Inflammatory macrophage (primary cell): ENCODE measurements around the gene SPATA2.

ENCODE experiments used
- DNase-seq, 2 donors: peaks; one replicate each; pipeline ENCODE4 v3.0.0-alpha.2; 2020 to 2022

SPATA2 gene

DNA sequence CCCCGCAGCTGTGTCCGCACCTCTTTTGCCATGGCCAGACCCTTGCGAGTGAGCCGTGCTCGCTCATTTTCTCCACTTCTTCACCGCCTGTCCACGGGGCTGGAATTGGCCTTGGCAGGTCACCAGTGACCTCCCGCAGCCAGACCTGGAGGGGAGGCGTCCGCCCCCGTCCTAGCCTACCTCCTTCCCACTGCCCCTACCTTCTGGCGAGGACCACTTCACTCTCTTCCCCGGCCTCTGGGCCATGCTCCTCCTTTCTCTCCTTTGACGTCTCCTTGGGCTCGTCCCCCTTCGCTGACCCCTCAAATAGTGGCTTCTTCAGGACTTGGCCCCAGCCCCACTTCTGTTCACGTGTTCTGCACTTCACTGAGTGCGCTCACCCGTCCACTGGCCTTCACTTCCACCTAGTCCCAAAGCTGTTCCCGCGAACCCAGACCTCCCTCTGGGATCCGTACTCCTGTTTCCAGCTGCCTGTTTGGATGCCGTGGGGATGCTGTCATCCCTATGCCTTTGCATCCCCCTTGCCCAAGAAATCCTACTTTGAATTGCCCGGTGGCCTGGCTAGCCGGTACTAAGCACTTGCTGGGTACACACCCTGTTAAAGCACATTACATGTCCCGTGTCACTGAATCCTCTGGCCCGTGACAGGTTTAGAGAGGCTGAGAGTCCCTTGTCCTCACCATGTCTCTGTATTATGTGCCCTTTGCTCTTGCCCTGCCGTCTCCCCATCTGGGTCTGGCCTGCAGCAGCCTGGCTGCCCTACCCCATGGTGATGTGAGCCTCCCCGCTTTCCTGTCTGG lies 33.0 kb downstream of the SPATA2 start:
- no peak for DNase-seq

DNA sequence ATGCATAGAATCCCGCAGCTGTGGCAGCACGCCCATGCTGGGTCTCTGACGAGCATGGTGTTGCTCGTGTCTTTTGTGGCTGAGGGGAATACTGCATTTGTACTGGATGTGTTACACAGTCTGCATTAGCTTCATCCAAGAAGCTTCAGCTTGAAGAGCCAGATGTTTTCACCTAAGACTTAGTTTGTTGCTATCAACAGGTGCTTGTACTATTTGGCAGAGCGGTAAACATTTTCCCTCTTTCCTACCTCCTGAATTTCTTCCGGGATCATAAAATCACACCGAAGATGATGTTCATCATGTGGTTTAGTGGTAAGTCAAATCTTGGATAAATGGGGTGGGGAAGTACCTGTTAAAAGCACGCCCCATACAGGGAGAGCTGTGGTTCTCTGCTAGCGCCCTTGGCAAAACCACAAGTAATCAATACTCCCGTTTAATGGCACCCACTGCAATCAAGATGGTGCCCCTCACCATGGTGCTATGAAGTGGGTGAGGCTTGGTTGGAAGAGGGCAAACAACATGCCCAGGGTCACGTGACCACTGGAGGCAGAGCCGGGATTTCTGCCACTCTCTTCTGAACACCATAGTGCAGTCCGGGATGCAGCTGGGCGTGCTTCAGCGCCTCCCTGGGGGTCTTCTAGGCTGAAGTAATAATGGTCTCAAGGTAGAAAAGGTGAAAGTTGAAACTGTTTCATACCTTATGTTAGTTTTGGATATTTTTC lies 34.4 kb downstream of the SPATA2 start:
- DNase-seq, result no peak

DNA sequence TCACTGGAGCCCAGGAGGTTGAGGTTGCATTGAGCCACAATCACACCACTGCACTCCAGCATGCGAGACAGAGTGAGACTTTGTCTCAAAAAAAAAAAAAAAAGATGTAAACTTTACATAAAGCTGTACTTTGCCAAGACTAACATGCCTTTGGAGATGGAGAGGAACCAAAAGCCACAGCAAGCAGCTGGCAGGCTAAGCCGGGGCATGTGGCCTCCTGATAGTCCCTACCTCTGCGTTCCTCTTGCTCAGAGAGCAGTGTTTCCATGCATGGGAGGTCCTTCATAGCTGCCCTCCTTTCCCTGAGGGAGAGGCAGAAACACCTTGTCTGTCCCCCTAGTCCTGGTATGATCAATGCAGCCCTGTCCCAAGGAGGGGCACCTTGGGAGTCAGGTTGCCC lies 35.2 kb downstream of the SPATA2 start:
- no peak for DNase-seq

DNA sequence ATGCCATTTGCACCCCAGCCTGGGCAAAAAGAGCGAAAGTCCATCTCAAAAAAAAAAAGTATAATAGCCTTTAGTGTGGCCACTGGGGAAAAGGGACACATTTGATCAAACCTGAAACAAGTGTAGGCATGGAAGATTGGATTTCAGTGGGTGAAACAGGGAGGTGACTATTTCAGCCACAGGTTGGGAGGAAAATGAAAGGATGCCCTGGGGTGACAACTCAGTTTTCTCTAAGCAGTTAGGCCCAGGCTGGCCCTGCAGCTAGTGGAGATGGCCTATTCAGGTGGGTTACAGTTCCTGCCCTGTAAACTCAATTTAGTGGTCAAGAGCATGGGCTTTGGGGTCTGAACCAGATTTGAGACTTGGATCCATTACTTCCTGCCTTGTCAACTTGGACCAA lies 36.4 kb downstream of the SPATA2 start:
- no peak for DNase-seq

DNA sequence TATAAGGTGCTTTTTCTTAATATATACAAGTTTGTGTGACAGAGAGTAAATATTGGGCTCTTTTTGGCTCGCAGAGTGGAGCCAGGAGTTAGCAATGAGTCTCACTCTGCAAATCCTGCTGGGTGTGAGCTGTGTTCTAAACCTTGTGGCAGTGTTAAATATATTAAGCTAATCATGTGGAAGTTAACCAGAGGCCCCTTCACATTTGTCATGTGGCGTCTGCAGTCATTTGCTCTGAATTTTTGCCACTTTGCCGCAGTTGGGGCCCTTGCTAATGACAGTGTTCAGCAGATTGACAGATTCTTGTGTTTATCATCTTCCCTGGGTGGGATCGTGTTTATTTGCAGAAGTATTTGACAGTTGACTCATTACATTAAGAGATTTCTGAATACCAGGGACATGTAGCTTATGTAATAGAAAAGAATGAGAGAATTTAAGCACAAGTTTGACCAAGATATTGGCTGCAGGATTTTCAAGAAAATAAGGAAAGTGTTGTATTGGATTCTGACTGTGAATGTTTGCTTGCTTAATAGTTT lies 37.9 kb downstream of the SPATA2 start:
- DNase-seq, result no peak

DNA sequence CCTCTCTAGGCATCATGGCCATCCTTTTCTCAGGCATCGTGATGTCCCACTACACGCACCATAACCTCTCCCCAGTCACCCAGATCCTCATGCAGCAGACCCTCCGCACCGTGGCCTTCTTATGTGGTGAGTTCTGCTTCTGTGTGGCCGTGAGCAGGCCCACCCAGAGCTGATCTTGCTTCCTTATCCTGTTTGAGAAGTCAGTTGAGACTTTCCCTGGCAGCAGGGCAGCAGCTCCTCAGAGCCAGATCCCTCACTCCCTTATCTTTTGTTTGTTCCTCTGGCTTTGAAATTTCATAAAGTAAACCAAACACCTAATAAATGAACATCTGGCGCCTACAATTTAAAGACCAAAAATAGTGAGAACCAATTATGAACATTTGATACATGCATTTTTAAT lies 40.6 kb downstream of the SPATA2 start:
- no peak for DNase-seq

DNA sequence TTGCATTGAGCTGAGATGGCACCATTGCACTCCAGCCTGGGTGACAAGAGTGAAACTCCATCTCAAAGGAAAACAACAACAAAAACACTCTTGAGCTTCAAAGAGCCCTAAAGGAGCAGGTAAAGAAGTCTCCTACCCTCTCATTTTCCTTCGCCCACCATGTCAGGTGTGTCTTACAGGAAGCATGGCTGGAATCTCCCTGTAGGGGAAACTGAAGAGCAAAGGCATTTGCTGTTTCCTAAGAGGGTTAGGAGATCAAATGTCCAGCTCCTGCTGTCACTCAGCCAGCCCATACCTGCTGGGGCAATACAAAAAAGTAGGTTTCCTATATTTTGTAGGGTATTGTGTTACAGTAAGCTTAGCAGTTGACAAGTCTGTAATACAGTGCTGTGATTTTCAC lies 43.3 kb downstream of the SPATA2 start:
- DNase-seq, result no peak

DNA sequence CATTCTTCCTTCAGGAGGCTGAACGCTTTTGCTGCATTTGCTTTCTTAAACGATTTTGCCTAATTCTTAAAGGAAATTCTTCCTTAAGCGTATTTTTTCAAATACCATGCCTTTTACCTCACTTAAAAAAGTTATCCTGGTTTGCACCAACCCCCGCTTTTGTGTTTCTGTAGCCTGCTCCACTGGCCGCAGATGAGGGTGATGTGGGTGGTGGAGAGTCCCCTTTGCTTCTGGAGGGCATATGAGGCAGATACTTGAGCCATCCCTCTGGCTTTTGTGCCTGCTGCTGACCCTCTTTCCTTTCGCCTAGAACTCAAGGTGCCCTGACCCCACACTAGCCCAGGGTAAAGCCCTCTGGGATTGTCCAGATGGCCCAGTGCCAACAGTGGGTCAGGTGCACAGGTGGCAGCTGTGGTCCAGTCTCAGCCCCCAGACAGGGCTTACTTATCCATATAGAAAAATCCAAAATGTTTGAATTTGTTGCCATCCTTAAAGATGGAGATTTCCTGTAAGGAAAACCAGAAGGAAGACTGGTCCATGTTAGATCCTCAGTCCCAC lies 43.9 kb downstream of the SPATA2 start:
- DNase-seq, result no peak

DNA sequence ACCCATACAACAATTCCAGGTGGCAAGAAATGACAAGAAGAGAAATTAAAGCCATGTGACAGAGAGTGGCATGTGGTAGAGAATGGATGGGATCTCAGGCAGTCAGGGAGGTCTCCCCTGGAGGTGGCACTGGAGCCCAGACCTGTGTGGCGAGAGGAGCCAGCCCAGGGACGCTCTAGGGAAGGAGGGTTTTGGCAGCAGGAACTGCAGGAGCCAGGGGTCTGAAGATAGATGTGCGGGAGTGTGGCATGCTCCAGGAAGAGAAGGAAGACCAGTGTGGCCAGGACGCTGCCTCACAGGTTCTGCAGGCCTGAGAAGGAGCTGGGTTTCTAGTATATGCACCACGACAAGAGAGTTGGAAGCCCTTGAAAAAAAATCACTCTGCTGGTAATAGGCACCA lies 45.1 kb downstream of the SPATA2 start:
- DNase-seq, result no peak

DNA sequence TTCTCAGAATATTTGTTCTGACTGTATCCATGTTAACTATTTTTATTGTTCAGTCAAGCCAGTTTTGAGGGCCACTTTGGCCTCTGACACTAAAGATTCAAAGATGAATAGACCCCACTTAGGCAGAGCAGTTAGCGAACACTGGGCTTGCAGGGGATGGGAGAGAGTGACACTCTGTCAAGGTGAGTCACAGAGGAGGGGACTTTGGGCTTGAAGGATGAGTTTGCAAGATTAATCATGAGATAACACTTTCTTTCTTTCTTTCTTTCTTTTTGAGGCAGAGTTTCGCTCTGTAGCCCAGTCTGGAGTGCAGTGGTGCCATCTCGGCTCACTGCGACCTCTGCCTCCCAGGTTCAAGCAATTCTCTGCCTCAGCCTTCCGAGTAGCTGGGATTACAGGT lies 46.4 kb downstream of the SPATA2 start:
- no peak for DNase-seq

DNA sequence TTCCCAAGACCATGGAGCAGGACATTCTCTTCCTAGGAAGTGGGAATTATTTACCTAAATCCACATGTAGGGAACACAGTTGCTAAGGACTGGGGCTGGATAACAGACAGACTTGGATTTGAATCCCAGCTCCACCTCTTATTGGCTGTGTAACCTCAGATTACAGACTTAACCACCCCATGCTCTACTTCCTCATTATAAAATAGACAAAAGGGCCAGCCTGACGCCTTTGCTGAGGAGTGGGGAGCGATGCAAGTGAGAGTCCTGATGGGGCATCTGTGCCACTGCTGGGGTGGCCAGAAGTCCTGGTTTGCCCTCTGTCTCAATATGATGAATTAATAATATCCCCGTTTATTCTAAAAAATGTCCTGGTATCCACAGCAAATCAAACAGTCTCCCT lies 46.8 kb downstream of the SPATA2 start:
- peak in 1 of 2 donors; percentile 18 for DNase-seq

DNA sequence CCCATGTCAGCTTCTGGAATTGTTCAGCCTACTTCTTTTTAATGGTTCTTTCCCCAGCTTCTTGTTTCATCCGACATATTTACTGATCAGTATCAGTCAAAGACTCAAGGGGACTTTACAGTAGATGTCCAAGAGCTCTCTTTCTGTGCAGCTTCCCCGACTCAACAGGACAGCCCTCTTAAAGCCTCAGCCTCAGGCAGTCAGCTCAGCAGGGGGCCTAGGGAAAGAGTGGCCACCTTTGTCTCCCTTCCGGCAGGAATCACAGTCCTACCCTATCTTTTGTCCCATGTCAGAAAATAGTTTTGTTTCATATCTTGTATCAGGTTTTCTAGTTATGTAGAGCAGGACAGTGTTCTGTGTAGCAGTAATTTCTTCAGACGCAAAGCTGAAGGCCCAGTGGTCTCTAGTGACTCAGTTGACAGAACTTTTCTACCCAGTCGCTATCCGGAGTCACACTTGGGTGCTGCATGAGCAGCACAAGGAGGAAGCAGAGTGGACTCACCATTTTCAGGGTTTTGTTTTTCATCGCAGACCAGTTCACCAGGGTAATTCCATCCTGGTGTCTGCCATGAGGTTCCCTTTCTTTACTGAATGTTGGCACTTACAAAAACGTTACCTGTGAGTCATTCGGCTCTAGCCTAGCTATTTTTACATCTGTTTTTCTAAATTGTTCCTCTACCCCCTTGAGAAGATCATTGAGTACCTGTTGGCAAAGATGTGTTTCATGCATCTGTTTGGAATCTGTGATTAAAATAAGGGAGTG lies 47.7 kb downstream of the SPATA2 start:
- DNase-seq, result peak in 1 of 2 donors; percentile 6

DNA sequence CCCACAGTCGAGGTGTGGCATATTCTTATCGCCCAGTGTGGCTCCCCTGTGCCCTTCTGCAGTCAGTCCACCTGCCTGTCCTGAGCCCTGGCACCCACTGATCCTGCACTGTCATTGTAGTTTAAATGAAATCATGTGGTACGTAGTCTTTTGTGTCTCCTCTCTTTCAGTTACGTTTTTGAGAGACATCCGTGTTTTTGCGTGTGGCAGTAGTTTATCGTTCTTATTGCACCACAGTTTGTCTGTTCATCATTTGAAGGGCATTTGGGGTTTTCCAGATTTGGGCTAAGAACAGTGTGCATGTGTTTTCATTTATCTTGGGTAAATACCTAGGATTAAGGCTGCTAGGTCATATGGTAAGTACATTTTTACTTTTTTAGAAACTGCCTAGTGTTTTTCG lies 49.3 kb downstream of the SPATA2 start:
- no peak for DNase-seq

DNA sequence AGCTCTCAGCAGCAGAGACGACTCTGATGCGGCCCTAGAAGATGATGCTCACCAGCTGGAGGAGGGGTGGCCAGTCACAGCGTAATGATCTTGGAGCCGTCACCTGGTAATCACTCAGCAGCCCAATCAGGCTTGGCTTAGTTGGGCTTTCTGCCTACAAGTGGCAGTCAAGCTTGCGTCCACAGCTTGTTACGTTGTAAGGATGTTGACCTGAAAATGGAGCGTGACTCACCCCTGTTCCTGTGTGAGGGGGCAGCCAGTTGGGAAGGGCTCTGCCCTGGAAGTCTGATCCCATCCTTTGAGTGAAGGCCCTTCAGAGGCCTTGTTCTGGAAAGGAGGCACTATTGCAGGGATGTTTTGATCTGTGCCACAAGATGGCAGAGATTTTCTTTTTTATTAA lies 49.8 kb downstream of the SPATA2 start:
- DNase-seq, result no peak

DNA sequence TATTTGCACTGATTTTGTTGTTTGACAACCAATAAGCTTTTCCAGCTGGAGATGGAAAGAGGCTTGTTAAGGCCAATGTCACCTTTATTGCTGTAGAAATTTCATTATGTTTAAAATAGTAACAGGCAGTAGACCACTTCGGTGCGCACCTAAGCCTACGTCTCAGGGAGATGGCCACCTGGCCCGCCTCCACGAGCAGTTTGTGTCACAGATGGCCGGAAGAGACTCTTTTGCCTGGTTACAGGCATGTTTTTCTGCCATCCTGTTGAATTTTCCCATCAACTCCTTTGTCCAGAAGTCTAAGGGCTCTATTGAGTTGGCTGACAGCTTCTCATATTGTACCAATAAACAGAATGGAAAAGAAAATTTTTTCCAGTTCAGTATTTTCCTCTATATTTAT lies 51.7 kb downstream of the SPATA2 start:
- no peak for DNase-seq

DNA sequence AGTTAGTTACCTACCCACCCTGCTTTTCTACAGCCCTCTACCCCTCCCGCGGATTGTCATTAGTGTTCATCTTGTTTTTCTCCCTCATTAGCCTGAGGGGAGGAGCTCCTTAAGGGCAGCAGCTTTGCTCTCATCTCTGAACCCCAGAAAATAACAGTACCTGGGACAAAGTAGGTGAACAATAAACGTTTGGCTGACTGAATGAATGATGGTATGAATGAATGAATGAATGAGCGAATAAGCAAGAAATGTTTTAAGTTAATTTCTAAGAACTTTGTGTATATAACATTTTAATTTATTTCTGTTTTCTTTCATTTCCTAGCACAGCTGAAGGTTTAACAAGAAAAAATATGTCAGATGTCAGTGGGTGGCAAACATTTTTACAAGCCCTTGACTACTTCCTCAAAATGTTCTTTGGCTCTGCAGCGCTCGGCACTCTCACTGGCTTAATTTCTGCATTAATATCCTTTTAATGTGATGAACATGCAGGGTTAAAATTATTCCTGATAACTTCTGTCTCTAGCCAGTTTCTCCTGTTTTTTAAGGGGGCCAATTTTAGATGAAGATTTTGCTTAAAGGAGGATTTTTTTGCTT lies 52.6 kb downstream of the SPATA2 start:
- DNase-seq, result peak; percentile 36 to 56

DNA sequence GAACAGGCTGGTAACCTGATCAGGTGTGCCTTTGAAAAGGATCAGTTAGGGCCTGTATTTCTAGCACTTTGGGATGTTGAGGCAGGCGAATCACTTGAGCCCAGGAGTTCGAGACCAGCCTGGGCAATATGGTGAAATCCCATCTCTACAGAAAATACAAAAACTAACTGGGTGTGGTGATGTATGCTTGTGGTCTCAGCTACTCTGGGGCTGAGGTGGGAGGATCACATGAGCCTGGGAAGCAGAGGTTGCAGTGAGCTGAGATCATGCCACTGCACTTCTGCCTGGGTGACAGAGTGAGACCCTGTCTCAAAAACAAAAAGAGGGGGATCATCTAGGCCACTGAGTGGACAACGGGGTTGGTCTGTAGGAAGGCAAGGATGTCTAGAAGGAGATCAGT lies 54.1 kb downstream of the SPATA2 start:
- peak; percentile 34 to 69 for DNase-seq

DNA sequence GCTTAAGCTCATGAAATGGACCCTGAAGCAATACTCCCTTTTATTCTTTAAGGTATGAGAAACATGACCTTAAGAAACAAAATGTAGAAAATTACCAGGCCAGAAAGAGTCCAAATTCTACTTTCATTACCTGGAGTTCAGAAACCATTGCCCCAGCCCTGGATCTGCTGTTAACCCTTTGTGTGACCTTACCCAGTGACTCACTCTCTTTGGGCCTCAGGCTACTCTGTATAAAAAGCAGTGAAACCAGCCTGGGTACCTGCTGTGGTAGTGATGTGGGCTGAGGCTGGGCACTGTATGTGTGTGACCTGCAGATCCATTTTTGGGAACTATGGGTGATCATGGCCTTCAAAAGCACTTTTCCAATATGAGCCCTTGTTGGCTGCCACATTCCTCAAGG lies 55.5 kb downstream of the SPATA2 start:
- DNase-seq, result no peak

DNA sequence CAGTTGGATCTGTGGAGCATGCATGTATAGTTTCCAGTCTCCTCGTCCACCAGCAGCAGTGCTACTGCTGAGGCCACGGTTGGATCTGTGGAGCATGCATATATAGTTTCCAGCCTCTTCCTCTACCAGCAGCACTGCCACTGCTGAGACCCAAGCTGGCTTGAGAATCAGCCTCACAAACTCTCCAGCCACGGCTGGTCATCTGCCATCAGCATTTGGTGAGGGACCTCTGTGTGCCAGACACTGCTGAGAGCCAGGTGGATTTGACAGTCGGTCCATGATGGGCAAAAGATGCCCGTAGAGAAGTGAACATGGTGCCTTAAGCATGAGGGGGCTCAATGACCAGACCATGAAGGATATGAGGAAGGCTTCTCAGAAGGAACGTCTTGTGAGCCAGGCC lies 56.3 kb downstream of the SPATA2 start:
- DNase-seq, result no peak

DNA sequence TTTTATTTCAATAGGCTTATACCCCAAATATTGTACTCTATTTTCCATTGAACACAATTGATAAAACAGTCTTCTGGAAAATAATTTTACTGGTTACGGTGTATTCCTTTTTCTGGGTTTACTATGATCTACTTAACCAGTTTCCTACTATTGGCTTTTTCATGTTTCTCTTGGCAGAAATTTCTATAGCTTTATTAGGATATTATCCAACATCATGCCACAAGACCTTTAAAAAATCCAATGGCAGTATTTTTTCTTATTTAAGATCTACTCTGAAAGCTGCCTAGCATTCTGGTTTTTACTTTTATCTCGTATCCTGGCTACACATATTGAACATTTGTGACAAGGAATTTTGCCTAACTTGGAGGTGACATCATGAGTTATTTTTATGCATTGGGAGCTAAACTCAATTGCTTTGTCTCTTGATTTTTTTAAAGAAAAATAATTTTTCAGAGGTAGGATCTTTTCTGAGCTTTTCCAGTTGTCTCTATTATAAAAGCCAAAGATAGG lies 57.2 kb downstream of the SPATA2 start:
- DNase-seq, result no peak

DNA sequence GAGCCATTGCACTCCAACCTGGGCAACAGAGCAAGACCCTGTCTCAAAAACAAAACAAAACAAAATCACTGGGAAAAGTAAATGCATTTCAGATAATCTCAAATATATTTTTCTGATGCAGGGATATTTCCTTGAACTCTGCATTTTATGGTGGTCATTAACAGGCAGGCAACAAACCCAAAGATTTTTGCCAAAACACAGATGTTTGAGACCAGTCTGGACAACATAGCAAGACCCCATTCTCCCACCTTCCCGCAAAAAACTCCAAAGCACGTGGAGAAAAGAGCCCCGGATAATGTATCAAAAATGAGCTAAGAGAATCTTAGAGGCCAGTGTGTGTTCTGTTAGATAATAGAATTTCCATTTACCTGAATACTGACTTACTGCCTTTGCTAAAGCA lies 58.4 kb downstream of the SPATA2 start:
- DNase-seq, result no peak

DNA sequence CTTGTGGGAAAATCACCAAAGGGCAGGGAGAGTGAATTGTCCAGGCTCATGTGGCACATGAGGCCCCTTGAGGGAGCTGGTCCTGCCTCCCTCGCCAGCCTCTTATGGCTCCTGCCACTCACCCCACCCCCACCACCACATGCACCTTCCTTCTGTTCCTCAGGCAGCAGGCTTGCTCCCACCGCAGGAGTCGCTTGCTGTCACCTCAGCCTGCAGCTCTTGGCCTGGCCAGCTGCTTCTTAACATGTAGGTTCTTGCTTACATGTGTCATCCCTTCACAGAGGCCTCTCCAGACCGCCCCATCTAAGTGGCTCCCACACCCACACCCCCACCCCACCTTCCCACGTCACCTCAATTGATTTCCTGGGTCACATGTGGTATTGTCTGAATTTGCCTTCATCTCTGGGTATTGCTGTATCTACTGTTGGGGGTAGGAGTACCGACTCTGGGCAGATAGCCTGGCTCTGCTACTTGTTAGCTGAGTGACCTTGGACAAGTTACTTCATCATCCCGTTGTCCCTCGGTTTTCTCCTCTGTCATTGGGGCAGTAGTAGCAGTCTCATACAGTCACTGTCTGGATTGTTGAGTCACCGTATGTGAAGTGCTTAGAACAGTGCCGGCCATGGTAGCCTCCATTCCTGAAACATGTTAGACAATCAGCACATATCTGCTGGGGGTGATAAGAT lies 61.0 kb downstream of the SPATA2 start:
- DNase-seq, result no peak
